ENCODE data around the gene ODF2.
A peak's percentile ranks its signal among the peaks of the same experiment; 100 is the strongest.
"Not testable (repeated sequence)": the region's sequence is repeated elsewhere in the genome, so short reads cannot be mapped to it uniquely, and the experiment has no call there.

Gene ODF2

GRCh38 chr9:128485414-128485855 is 29.6 kb downstream of the ODF2 start:
- DNase-seq = no peak

DNA sequence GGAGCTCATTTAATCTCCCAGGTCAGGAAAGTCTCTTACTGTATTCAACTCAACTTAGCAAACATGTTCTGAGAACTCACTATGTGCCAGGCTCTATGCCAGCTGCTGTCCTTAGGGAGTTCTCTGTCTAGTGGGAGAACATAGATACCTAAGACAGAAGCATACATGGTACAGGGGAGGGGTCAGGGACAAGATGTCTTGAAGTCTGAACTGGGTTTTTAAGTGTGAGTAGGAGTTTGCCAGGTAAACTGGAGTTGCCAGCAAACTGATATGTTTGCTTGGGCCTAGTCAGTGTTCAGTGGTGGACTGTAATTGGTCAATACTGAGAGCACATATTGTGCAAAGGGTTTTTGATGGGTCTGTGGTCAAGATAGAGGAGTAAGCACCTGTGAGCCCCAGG is 30.4 kb downstream of the ODF2 start:
- DNase-seq = no peak

DNA sequence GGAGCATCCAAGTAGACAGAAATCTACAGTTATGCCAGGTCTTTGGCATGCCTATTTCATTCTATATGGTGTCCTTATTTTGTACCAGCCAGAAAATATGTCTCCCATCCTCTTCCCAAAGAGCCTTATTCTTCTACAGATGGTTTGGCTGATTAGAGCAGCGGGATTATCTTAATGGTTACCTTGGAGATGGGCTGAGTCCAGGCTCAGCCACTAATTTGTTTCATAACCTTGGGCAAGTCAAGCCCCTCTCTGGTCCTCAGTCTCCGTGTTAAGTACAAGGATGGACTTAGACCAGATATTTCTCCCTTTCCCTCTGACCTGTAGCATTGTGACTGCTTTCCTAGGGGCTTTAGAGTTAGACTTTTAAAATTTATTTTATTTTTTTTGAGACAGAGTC is 37.6 kb downstream of the ODF2 start:
- no peak for DNase-seq

DNA sequence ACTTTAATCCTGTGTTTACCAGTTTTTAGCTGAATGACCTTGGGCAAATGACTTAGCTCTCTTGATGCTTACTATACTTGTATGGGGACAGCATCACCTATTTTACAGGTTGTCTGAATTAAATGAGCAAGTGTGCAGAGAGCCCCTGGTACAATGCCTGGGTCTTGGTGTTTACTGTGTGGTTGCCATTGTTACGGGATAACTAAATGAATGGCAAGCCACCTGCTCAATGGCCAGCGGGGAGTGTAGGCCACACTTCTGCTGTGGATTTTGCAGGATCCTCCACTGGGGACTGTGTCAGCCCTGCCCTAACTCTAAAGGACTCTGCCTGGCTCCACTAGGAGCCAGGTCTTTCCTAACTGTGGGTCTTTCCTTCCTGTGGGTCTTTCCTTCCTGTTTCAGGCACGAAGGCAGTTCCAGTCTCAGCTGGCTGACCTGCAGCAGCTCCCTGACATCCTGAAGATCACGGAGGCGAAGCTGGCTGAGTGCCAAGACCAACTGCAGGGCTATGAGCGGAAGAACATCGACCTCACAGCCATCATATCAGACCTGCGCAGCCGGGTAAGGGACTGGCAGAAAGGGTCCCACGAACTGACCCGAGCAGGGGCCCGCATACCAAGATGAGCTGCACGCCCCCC is 38.4 kb downstream of the ODF2 start:
- peak; percentile 53 to 77 for DNase-seq

- peak in 1 of 2 experiments; percentile 30 for DNase-seq
Measured at GRCh38 chr9:128494746-128495129, 38.9 kb downstream of the ODF2 start.

- DNase-seq = no peak
Measured at GRCh38 chr9:128495296-128495695, 39.5 kb downstream of the ODF2 start.

DNA sequence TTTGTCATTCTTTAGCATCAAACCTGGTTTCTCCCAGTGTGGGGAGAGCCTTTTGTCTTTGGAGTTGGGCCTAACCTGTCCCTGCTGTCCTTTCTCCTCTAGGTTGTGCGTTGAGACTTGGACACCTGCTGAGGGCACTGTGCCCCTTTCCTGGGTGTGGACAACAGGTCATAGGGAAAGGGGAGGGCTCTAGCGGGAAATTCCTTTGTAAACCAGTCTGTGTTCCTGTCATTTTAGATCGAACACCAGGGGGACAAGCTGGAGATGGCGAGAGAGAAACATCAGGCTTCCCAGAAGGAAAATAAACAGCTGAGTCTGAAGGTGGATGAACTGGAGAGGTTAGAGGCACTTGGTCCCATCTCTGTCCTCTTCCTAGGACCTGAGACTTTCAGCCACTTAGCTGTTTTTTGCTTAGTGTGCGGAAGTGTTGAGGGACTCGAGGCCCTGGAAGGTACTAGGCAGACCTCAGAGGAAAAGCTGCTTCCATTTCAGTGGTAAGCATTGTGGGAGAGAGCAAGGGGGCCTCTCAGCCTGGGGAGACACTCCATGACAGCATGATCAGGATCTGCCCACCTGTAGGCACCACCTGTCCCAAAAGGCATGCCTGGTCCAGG is 40.1 kb downstream of the ODF2 start:
- no peak for DNase-seq

DNA sequence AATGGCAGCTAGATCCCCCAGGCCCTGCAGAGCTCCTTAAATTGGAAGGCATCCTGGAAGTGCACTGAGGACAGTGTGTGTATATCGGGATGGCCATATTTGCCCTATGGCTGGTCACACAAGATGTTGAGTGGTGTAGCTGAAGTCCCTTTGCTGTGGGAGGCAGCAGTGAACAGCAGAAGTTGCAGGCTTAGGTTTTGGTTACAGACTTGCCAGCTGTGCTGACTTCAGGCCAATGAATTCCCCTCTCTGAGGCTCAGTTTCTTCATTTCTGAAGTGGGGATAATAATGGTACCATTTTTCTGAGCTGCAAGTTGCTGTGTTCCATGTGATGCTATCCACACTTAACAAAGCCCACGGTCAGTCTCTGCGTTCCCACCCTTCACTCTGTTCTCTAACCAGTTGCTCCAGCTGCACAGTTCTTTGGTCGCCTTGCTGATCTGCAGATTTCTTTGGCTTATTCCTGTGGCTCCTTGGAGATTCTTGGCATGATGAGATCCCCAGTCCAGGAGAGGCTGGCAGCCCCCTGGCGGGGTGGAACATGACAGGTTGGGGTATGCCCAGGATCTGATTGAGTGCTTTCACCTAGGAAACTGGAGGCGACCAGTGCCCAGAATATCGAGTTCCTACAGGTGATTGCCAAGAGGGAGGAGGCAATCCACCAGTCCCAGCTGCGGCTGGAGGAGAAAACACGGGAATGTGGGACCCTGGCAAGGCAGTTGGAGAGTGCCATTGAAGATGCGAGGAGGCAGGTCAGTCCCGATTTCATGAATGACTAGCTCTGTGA is 42.2 kb downstream of the ODF2 start:
- DNase-seq = no peak

GRCh38 chr9:128498911-128499310 is 43.1 kb downstream of the ODF2 start:
- DNase-seq = no peak

DNA sequence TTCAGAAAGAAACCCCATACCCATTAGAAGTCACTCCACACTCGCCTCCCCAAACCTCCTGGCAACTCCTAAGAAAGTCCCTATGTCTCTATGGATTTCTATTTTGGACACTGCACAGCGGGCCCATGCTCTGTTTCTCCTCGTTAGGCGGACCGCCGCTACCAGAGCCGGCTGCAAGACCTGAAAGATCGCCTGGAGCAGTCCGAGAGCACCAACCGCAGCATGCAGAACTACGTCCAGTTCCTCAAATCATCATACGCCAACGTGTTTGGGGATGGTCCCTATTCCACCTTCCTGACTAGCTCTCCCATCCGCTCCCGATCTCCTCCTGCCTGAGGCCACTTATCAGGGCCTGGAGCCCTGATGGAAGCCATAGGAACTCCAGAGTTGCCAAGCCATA is 44.1 kb downstream of the ODF2 start:
- no peak for DNase-seq

DNA sequence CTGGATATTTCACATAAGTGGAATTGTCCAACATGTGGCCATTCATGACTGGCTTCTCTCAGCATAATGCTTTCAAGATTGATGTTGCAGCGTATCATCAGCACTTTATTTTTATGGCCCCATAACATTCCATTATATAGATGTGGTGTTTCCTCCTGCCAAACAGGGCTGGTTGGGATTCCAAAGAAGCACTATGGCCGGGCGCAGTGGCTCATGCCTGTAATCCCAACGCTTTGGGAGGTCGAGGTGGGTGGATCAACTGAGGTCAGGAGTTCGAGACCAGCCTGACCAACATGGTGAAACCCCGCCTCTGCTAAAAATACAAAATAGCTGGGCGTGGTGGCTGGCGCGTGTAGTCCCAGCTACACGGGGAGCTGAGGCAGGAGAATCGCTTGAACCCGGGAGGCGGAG is 47.6 kb downstream of the ODF2 start:
- DNase-seq = not testable (repeated sequence)

DNA sequence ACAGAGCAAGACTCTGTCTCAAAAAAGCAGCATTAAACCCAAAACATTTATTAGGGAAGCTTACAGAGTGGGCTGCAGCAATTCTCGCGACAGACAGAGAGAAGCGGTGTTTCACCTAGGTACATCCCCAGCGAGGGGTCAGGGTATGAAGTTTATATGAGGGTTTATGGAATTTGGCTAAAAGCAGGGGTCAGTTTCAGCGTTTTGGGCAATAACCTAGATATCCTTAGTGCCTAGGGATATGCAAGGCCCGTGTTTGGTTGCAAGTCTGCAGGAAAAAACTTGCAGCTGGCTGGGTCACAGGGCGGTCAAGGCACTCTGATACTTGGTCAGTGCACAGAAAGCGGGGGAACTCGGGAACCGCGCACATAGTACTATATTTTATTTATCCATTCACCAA is 48.1 kb downstream of the ODF2 start:
- no peak for DNase-seq

- DNase-seq = peak; percentile 92
Measured at GRCh38 chr9:128504485-128505413, 48.9 kb downstream of the ODF2 start, which contains the start of gene GLE1. Gene GLE1 (plus strand): TSS chr9:128504719. CDS start chr9:128504806, 87 bp downstream.

DNA sequence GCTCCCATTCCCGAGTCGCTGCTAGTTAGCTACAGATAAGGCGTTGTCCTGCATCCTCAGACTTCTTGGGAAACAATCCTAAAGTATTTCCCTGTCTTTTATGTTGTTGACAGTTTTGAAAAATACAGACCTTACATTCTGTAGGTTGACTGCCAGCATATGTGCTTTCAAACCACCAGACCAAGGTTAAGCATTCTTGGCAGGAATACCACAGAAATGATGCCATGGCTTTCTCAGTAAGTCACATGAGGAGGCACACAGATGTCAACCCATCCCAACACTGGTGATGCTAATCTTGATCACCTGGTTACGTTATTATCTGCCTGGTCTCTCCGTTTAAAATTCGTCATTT is 49.6 kb downstream of the ODF2 start:
- DNase-seq = no peak

GRCh38 chr9:128505906-128506305 is 50.1 kb downstream of the ODF2 start:
- DNase-seq = not testable (repeated sequence)

GRCh38 chr9:128512820-128513219 is 57.0 kb downstream of the ODF2 start:
- DNase-seq = no peak

DNA sequence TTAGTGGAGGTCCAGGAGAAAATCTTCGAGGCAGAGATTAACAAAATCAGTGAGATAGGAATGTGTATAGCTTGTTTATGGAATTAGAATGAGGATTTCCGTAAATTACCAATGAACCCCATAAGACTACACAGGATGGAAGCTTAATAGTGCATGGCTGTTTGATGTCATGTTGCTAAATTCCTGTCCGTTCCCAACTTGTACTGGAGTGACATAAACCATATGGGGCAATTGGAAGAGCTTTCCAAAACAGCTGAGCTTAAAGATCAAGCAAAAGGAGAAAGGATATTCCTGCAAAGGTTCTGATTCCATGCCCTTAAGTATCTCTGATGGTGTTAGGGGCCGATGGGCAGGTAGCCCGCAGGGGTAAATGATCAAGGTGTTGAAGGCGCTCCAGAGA is 66.2 kb downstream of the ODF2 start:
- no peak for DNase-seq

GRCh38 chr9:128523199-128523925 is 67.6 kb downstream of the ODF2 start:
- DNase-seq = peak; percentile 17 to 24

- DNase-seq = no peak
Measured at GRCh38 chr9:128526720-128527119, 70.9 kb downstream of the ODF2 start.

DNA sequence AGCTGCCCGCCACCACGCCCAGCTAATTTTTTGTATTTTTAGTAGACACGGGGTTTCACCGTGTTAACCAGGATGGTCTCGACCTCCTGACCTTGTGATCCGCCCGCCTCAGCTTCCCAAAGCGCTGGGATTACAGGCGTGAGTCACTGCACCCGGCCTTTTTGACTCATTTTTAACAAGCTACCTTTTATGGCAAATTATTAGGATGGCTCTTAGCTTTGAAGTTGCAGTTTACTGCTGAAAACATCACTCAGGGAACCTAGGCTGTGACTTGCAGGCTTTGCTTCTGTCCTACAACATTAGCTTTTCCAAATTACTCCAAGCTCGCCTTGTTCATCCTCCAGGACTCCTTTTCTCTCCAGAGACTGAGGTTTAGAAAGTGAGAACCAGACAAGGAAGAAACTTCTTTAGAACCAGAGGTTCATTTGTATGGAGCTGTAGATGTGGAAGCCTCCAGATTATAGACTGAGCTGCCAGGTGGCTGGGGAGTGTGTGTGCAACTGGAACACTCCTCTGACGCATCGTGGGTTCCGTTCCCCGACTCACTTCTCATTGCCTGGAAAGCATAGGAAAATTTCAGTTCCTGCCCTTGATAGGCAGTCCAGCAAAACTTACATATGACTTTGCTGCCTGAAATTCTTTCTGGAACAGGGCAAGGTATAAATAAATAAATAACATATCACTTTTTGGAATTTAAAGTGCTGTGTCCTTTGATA is 72.8 kb downstream of the ODF2 start:
- no peak for DNase-seq

DNA sequence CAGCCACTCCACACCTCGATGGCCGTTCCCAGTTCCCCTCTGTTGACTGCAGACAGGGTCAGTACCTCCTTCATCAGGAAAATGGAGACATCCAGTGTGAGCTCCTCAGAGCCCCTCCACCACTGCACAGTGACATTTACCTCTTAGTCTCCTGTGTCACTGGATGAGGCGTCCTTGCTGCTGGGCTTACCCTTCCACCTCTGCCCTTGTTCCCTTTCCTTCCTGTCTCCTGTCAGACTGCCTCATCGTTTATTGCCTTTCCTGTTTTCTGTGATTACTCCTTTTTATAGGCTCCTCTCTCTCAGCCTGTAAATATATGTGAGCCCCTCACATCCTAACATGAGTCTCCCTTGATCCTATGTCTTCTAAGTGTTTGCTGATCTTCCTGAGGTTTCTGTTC is 73.4 kb downstream of the ODF2 start:
- no peak for DNase-seq

- DNase-seq = no peak
Measured at GRCh38 chr9:128532581-128532980, 76.8 kb downstream of the ODF2 start.

Measured in NCI-H2081 (cell line).